A549 (cell line): Measurements from ENCODE around the gene SND1.

ENCODE experiments used
- RAD21 ChIP-seq, 2 experiments: fragments of >200 bp in 1 of 2; sonication (Bioruptor Twin) in 1 of 2; formaldehyde crosslinking in 1 of 2; IDR thresholded peaks in 1 of 2; conservative IDR thresholded peaks in 1 of 2; 2 replicates in 1 of 2; 3 replicates in 1 of 2; pipeline ENCODE4 v1.6.1; 2012 to 2018; ENCODE audit warnings: inconsistent platforms in 1 of 2
- TF ChIP-seq, protein P1 (sequence below): fragments of >200 bp; sonication (Bioruptor Twin); formaldehyde crosslinking; IDR thresholded peaks from 3 replicates; pipeline ENCODE4 v1.5.1; 2016

DNA sequence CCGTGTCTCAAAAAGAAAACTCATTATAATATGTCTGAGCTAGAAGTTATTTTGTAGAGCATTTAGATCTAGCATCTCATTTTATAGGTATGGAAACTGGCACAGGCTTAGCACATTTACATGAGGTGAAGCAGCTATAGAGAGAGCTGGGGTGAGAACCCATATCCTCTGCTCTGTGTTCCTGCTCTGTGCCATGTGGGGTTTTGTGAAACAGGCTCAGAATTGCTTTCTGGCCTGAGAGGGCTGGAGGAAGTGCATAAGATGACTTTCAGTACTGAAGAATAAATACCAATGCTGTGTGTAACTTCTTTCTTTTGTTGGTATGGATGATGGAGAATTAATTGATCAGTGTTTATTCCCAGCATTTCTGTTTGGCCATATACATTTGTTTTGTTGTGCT lies 220.1 kb downstream of the SND1 start:
- no peak for TF ChIP-seq RAD21 (conservative IDR thresholded peaks at IDR 0.05 in 1 of 2, IDR thresholded peaks at IDR 0.05 in 1 of 2)
- TF ChIP-seq, protein P1, sequence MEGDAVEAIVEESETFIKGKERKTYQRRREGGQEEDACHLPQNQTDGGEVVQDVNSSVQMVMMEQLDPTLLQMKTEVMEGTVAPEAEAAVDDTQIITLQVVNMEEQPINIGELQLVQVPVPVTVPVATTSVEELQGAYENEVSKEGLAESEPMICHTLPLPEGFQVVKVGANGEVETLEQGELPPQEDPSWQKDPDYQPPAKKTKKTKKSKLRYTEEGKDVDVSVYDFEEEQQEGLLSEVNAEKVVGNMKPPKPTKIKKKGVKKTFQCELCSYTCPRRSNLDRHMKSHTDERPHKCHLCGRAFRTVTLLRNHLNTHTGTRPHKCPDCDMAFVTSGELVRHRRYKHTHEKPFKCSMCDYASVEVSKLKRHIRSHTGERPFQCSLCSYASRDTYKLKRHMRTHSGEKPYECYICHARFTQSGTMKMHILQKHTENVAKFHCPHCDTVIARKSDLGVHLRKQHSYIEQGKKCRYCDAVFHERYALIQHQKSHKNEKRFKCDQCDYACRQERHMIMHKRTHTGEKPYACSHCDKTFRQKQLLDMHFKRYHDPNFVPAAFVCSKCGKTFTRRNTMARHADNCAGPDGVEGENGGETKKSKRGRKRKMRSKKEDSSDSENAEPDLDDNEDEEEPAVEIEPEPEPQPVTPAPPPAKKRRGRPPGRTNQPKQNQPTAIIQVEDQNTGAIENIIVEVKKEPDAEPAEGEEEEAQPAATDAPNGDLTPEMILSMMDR: no peak
